Caco-2 (cell line): ENCODE results near the gene TGM3. TPM values are rescaled to one million over a fixed set of nuclear protein-coding genes. Genes with fewer than 3 reads are reported as not detected.

Experiments used
- BruUV-seq: library from RNA; stranded (reverse); fragments of 400-500 nt; replicated peaks from 2 replicates; lab custom pipeline; 2021; lab: Mats Ljungman, UMichigan
- CTCF ChIA-PET: fragments of 300-600 bp; sonication (Branson Sonifier 250); formaldehyde crosslinking; loops from one replicate; lab custom pipeline; 2022; ENCODE audit warnings: antibody characterized with exemption; lab: Charles Lee
- POLR2A ChIA-PET: fragments of 300-600 bp; sonication (Branson Sonifier 250); formaldehyde crosslinking; loops from one replicate; lab custom pipeline; 2022; ENCODE audit warnings: antibody characterized with exemption; lab: Charles Lee
- DNase-seq, 2 experiments: peaks; one replicate each; pipeline versions ENCODE4 v3.0.0 to v3.0.0-alpha.2; 2020 to 2022
- H3K27me3 ChIP-seq: replicated peaks from 2 replicates; pipeline ENCODE4 v1.6.0; 2011; ENCODE audit warnings: low read length; ENCODE audit not compliant: control insufficient read depth, insufficient read depth
- H3K36me3 ChIP-seq: 2 replicates; pipeline ENCODE4 v1.5.1; 2011; ENCODE audit warnings: low read length; ENCODE audit not compliant: control insufficient read depth, insufficient read depth
- H3K4me1 ChIP-seq: fragments of 250-450 bp; sonication (Bioruptor Pico); 2 replicates; pipeline ENCODE4 v1.5.1; 2020; ENCODE audit warnings: mild to moderate bottlenecking
- H3K4me3 ChIP-seq: 2 replicates; pipeline ENCODE4 v1.5.1; 2011; ENCODE audit warnings: low read depth, mild to moderate bottlenecking, control low read depth, low read length
- H3K9me3 ChIP-seq: fragments of 250-450 bp; sonication (Bioruptor Pico); 2 replicates; pipeline ENCODE4 v1.5.1; 2020; ENCODE audit warnings: mild to moderate bottlenecking, moderate library complexity
- H3K27ac Mint-ChIP-seq: one replicate; pipeline ENCODE4 v1.8.0; 2022; ENCODE audit warnings: mixed read lengths; ENCODE audit not compliant: unreplicated experiment
- H3K27me3 Mint-ChIP-seq: one replicate; pipeline ENCODE4 v1.8.0; 2022; ENCODE audit warnings: mixed read lengths; ENCODE audit not compliant: insufficient read depth, unreplicated experiment
- H3K36me3 Mint-ChIP-seq: one replicate; pipeline ENCODE4 v1.8.0; 2022; ENCODE audit warnings: mild to moderate bottlenecking, mixed read lengths; ENCODE audit not compliant: insufficient read depth, unreplicated experiment
- H3K4me1 Mint-ChIP-seq: one replicate; pipeline ENCODE4 v1.8.0; 2022; ENCODE audit warnings: low read depth, mixed read lengths; ENCODE audit not compliant: unreplicated experiment
- H3K4me3 Mint-ChIP-seq: one replicate; pipeline ENCODE4 v1.8.0; 2022; ENCODE audit warnings: mild to moderate bottlenecking, moderate library complexity, mixed read lengths; ENCODE audit not compliant: unreplicated experiment
- H3K9me3 Mint-ChIP-seq: one replicate; pipeline ENCODE4 v1.8.0; 2022; ENCODE audit warnings: mixed read lengths; ENCODE audit not compliant: unreplicated experiment
- intact Hi-C: fragments of 100-400 bp; cut with micrococcal nuclease; formaldehyde crosslinking; loops from one replicate; pipeline ENCODE4 v1.10.0; 2022; ENCODE audit not compliant: unreplicated experiment
- total RNA-seq: library from RNA; stranded (reverse); gene quantifications from 2 replicates; pipeline ENCODE4 v1.2.3, GENCODE V29; 2022
- TF ChIP-seq, protein P1 (sequence below), 2 experiments: fragments of 200-600 bp in 1 of 2; IDR thresholded peaks; 1 replicate in 1 of 2; 2 replicates in 1 of 2; pipeline versions ENCODE4 v1.5.1 to v1.8.0; 2011 to 2022; ENCODE audit warnings: antibody characterized with exemption in 1 of 2, control low read depth in 1 of 2, inconsistent platforms in 1 of 2, low read depth in 1 of 2, low read length in 1 of 2, mild to moderate bottlenecking in 1 of 2, moderate library complexity in 1 of 2; ENCODE audit not compliant: insufficient read depth in 1 of 2, severe bottlenecking in 1 of 2, unreplicated experiment in 1 of 2

TGM3 gene
- total RNA-seq, 1 experiment from 2014 or later = 0.20 TPM

DNA sequence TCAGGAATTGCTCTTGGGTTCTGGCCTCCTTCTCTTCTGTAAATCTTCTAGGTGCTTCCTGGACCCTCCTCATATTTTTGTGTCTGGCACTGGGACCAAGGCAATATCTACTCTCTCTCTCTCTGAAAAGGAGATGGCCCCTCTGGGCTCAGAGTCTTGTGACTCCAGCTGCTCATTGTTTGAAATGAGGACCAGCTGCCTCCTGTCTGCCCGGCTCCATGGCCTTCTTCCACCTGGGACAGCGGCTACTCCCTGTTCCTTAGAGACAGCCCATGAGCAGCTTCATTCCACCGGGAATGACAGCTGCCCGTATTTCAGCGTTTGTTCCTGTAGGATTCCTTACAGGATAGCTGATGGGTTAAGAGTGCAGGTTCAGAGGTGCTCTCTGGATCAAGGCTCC, 2.9 kb downstream of the TGM3 start:
- ChIA-PET CTCF (no interaction called here), POLR2A (no interaction called here)
- Mint-ChIP-seq H3K27me3 (no peaks in the 10 kb centered on the region), H3K4me3 (no peak overlapping the region), H3K27ac (no peak overlapping the region), H3K4me1 (peaks cover 25% of the 10 kb centered on the region), H3K9me3 (no peaks in the 10 kb centered on the region), H3K36me3 (no peaks in the 10 kb centered on the region)
- Histone ChIP-seq H3K9me3 (no peaks in the 10 kb centered on the region), H3K27me3 (no peaks in the 10 kb centered on the region), H3K4me3 (no peak overlapping the region), H3K36me3 (no peaks in the 10 kb centered on the region), H3K4me1 (peaks cover 21% of the 10 kb centered on the region)
- no peak for DNase-seq
- BruUV-seq = no TSS peak
- intact Hi-C loops = no loop called here
- TF ChIP-seq, protein P1, sequence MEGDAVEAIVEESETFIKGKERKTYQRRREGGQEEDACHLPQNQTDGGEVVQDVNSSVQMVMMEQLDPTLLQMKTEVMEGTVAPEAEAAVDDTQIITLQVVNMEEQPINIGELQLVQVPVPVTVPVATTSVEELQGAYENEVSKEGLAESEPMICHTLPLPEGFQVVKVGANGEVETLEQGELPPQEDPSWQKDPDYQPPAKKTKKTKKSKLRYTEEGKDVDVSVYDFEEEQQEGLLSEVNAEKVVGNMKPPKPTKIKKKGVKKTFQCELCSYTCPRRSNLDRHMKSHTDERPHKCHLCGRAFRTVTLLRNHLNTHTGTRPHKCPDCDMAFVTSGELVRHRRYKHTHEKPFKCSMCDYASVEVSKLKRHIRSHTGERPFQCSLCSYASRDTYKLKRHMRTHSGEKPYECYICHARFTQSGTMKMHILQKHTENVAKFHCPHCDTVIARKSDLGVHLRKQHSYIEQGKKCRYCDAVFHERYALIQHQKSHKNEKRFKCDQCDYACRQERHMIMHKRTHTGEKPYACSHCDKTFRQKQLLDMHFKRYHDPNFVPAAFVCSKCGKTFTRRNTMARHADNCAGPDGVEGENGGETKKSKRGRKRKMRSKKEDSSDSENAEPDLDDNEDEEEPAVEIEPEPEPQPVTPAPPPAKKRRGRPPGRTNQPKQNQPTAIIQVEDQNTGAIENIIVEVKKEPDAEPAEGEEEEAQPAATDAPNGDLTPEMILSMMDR (IDR thresholded peaks at IDR 0.05; ENCODE audit: insufficient read depth in 1 of 2, low read depth in 1 of 2, low read length in 1 of 2, severe bottlenecking in 1 of 2, unreplicated experiment in 1 of 2) = no peak

DNA sequence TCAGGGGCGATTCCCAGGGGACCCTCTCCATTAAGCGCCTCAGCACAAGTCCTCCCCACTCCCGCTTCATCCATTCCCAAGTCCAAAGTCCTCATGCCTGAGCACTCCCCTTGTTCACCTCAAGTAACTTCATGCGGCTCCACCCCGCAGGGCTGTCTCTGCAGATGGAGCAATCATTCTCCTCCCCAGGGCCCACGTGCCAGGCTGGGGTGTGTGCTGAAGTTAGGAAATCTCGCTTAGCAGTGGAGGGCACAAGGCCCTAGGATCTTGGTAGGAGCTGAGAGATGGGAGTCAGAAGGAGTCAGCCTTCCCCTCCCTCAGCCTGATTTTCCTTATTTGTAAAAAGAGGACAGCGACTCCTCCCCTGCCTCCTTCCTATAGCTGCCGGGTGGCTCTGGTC, 3.5 kb downstream of the TGM3 start:
- no peaks in the 10 kb centered on the region for H3K36me3 ChIP-seq
- POLR2A ChIA-PET = no interaction called here

DNA sequence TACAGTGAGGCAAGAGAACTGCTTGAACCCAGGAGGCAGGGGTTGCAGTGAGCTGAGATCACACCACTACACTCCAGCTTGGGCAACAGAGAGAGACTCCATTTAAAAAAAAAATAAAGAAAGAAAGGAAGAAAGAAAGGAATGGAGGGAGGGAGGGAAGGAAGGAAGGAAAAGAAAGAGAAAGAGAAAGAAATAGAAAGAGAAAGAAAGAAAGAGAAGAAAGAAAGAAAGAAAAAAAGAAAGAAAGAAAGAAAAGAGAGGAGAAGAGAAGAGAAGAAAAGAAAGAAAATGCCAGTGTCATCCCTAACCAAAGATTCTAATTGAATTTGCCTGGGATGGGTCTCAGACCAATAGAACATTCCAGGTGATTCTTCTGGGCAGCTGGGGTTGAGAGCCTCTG, 4.2 kb downstream of the TGM3 start:
- POLR2A ChIA-PET = no interaction called here
- TF ChIP-seq, protein P1 (IDR thresholded peaks at IDR 0.05; ENCODE audit: insufficient read depth in 1 of 2, low read depth in 1 of 2, low read length in 1 of 2, severe bottlenecking in 1 of 2, unreplicated experiment in 1 of 2) = no peak
- H3K27me3 Mint-ChIP-seq = no peaks in the 10 kb centered on the region
- no peak overlapping the region for H3K4me3 Mint-ChIP-seq
- H3K36me3 ChIP-seq = no peaks in the 10 kb centered on the region
- H3K9me3 ChIP-seq = no peaks in the 10 kb centered on the region
- intact Hi-C loops = no loop called here
- H3K9me3 Mint-ChIP-seq = no peaks in the 10 kb centered on the region
- no peak overlapping the region for H3K27ac Mint-ChIP-seq
- no peaks in the 10 kb centered on the region for H3K27me3 ChIP-seq
- H3K36me3 Mint-ChIP-seq = no peaks in the 10 kb centered on the region
- H3K4me1 Mint-ChIP-seq = peaks cover 25% of the 10 kb centered on the region
- no peak overlapping the region for H3K4me3 ChIP-seq
- no peak for DNase-seq
- H3K4me1 ChIP-seq = peaks cover 21% of the 10 kb centered on the region
- BruUV-seq = no TSS peak
- CTCF ChIA-PET = interaction anchor here (0.6 kb wide), 1 partner anchor 105 kb away, joined by 3 read pairs; no protein-coding TSS in a partner anchor

More for the DNA sequence above, 3.5 kb downstream of the TGM3 start:
- BruUV-seq = no TSS peak
- peaks cover 25% of the 10 kb centered on the region for H3K4me1 Mint-ChIP-seq
- H3K4me1 ChIP-seq = peaks cover 21% of the 10 kb centered on the region
- H3K27me3 Mint-ChIP-seq = no peaks in the 10 kb centered on the region
- H3K9me3 Mint-ChIP-seq = no peaks in the 10 kb centered on the region
- H3K27ac Mint-ChIP-seq = no peak overlapping the region
- H3K9me3 ChIP-seq = no peaks in the 10 kb centered on the region
- no peak overlapping the region for H3K4me3 ChIP-seq
- H3K27me3 ChIP-seq = no peaks in the 10 kb centered on the region
- CTCF ChIA-PET = no interaction called here
- DNase-seq = peak; percentile 58 to 71
- intact Hi-C loops = no loop called here
- H3K36me3 Mint-ChIP-seq = no peaks in the 10 kb centered on the region
- TF ChIP-seq, protein P1 (IDR thresholded peaks at IDR 0.05; ENCODE audit: insufficient read depth in 1 of 2, low read depth in 1 of 2, low read length in 1 of 2, severe bottlenecking in 1 of 2, unreplicated experiment in 1 of 2) = no peak
- no peak overlapping the region for H3K4me3 Mint-ChIP-seq
